Muscle layer of duodenum (tissue), 2 donors: Measurements from ENCODE around the gene IMPACT.
A peak's percentile ranks its signal among the peaks of the same experiment; 100 is the strongest.

ENCODE experiments used
- H3K27ac ChIP-seq: one replicate; pipeline ENCODE4 v1.7.0; 2013; ENCODE audit warnings: mild to moderate bottlenecking, low read length
- H3K27me3 ChIP-seq: one replicate; pipeline ENCODE4 v1.7.0; 2013; ENCODE audit warnings: low read depth, mild to moderate bottlenecking, control low read depth, low read length
- H3K36me3 ChIP-seq, 2 donors: one replicate each; pipeline ENCODE4 v1.7.0; 2013; ENCODE audit warnings: low read length in 2 of 2, control low read depth in 1 of 2, mild to moderate bottlenecking in 1 of 2; ENCODE audit not compliant: insufficient read depth in 2 of 2, control insufficient read depth in 1 of 2
- H3K4me1 ChIP-seq, 2 donors: one replicate each; pipeline ENCODE4 v1.7.0; 2013; ENCODE audit warnings: low read length in 2 of 2, mild to moderate bottlenecking in 2 of 2, control low read depth in 1 of 2, moderate library complexity in 1 of 2; ENCODE audit not compliant: insufficient read depth in 2 of 2, control insufficient read depth in 1 of 2
- H3K4me3 ChIP-seq, 2 donors: one replicate each; pipeline ENCODE4 v1.7.0; 2013; ENCODE audit warnings: low read length in 2 of 2, low read depth in 1 of 2, mild to moderate bottlenecking in 1 of 2
- H3K9me3 ChIP-seq, 2 donors: one replicate each; pipeline ENCODE4 v1.7.0; 2013; ENCODE audit warnings: low read length in 2 of 2, control low read depth in 1 of 2, mild to moderate bottlenecking in 1 of 2; ENCODE audit not compliant: control insufficient read depth in 1 of 2
- donor health status: healthy.

IMPACT gene

GRCh38 chr18:24398540-24398939, 27.9 kb upstream of the IMPACT start:
- Histone ChIP-seq H3K9me3 (no peaks in the 10 kb centered on the region), H3K4me1 (peaks cover 0 to 11% of the 10 kb centered on the region in 2 donors), H3K27ac (no peak overlapping the region), H3K4me3 (peak overlapping the region in 1 of 2 donors; percentile 75), H3K27me3 (no peaks in the 10 kb centered on the region), H3K36me3 (no peaks in the 10 kb centered on the region)

- Histone ChIP-seq H3K27ac (no peak overlapping the region), H3K36me3 (no peaks in the 10 kb centered on the region), H3K9me3 (no peaks in the 10 kb centered on the region), H3K27me3 (no peaks in the 10 kb centered on the region), H3K4me1 (peaks cover 0 to 11% of the 10 kb centered on the region in 2 donors), H3K4me3 (no peak overlapping the region)
Measured at GRCh38 chr18:24400587-24400986, 25.9 kb upstream of the IMPACT start.

- Histone ChIP-seq H3K27me3 (no peaks in the 10 kb centered on the region), H3K9me3 (no peaks in the 10 kb centered on the region), H3K27ac (no peak overlapping the region), H3K36me3 (no peaks in the 10 kb centered on the region), H3K4me1 (peaks cover 0 to 7% of the 10 kb centered on the region in 2 donors), H3K4me3 (no peak overlapping the region)
Measured at GRCh38 chr18:24402209-24402785, 24.2 kb upstream of the IMPACT start.

DNA sequence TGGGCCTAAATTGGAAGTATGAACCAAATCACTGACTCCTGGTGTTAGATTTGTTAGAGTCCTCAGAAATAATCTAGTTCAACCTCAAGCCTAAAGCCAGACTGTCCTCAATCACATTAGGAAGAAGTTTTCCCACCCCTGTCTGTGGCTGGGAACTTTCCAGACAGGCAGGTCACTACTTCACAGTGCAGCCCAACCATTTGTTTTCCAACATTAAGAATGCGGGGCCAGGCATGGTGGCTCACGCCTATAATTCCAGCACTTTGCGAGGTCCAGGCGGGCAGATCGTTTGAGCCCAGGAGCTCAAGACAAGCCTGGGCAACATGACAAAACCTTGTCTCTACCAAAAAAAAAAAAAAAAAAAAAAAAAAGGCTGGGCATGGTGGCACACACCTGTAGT, 23.4 kb upstream of the IMPACT start:
- H3K27ac ChIP-seq: no peak overlapping the region
- no peak overlapping the region for H3K4me3 ChIP-seq
- peaks cover 0 to 6% of the 10 kb centered on the region in 2 donors for H3K4me1 ChIP-seq
- no peaks in the 10 kb centered on the region for H3K36me3 ChIP-seq
- H3K27me3 ChIP-seq: no peaks in the 10 kb centered on the region
- H3K9me3 ChIP-seq: no peaks in the 10 kb centered on the region

DNA sequence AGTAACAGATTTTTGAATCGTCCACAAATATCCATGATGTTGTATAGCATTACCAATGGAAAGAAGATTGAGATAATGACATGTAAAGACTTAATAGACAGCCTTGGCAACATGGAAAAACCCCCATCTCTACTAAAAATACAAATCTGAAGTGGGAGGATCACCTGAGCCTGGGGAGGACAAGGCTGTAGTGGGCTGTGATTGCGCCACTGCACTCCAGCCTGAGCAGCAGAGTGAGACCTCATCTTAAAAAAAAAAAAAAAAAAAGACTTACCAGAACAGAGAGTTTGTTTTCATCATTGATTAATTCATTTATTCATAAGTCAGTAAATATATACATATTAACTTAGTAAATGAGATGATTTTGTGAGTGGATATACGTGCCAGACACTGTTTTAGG, 21.9 kb upstream of the IMPACT start:
- Histone ChIP-seq H3K36me3 (no peaks in the 10 kb centered on the region), H3K27me3 (no peaks in the 10 kb centered on the region), H3K4me3 (no peak overlapping the region), H3K4me1 (no peaks in the 10 kb centered on the region), H3K27ac (no peak overlapping the region), H3K9me3 (no peaks in the 10 kb centered on the region)

- H3K27me3 ChIP-seq: no peaks in the 10 kb centered on the region
- no peaks in the 10 kb centered on the region for H3K36me3 ChIP-seq
- H3K9me3 ChIP-seq: no peaks in the 10 kb centered on the region
- H3K4me1 ChIP-seq: no peaks in the 10 kb centered on the region
- no peak overlapping the region for H3K4me3 ChIP-seq
- H3K27ac ChIP-seq: no peak overlapping the region
Measured at GRCh38 chr18:24408496-24408895, 18.0 kb upstream of the IMPACT start.

DNA sequence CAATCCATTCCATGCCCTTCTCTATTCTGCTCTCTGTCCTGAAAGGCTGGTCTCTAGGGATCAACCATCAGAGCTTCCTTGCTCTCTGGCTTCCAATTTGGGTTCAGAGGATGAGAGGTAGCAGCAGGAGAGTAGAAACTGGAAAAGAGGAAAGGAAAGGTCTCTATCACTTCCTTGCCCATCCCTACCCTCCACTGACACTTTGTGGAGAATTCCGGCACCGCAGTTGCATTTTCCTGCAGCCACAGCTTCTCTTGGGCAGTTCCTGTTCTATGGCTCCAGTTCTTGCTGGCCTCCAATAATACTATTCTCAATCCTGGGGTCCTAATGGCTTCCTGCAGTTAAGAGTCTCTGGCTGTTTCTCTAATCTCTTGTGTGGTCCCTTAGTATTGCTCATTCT, 13.3 kb upstream of the IMPACT start:
- Histone ChIP-seq H3K4me1 (no peaks in the 10 kb centered on the region), H3K27ac (no peak overlapping the region), H3K36me3 (no peaks in the 10 kb centered on the region), H3K9me3 (no peaks in the 10 kb centered on the region), H3K27me3 (no peaks in the 10 kb centered on the region), H3K4me3 (no peak overlapping the region)

DNA sequence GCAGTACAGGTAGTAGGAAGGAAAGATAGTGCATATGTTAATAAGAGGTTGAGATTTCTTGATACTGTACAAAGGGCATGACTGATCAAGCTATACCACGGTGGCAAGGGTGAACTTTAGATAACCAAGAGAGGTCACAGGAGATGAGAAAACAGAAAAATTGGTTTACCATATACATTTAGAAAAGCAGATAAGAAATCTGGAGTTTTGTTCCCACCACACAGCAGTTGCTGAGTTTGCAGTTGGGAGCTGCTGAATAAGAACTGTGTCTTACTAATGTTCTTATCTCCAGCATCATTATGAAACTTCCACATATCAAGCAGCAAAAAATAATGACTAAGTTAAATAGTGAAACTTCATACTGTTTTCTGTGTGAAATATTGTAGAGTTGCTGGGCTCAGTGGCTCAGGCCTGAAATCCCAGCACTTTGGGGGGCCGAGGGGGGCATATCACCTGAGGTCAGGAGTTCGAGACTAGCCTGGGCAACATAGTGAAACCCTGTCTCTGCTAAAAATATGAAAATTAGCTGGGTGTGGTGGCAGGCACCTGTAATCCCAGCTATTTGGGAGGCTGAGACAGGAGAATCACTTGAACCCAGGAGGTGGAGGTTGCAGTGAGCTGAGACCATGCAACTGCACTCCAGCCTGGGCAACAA, 12.0 kb upstream of the IMPACT start:
- no peak overlapping the region for H3K27ac ChIP-seq
- no peaks in the 10 kb centered on the region for H3K27me3 ChIP-seq
- no peaks in the 10 kb centered on the region for H3K36me3 ChIP-seq
- no peaks in the 10 kb centered on the region for H3K4me1 ChIP-seq
- no peak overlapping the region for H3K4me3 ChIP-seq
- no peaks in the 10 kb centered on the region for H3K9me3 ChIP-seq

- Histone ChIP-seq H3K27ac (no peak overlapping the region), H3K4me1 (no peaks in the 10 kb centered on the region), H3K27me3 (no peaks in the 10 kb centered on the region)
Measured at GRCh38 chr18:24417480-24417879, 9.0 kb upstream of the IMPACT start.

GRCh38 chr18:24420551-24420950, 5.9 kb upstream of the IMPACT start:
- no peak overlapping the region for H3K27ac ChIP-seq
- H3K27me3 ChIP-seq: no peaks in the 10 kb centered on the region
- H3K4me3 ChIP-seq: no peak overlapping the region
- H3K9me3 ChIP-seq: no peaks in the 10 kb centered on the region
- H3K36me3 ChIP-seq: no peaks in the 10 kb centered on the region
- H3K4me1 ChIP-seq: no peaks in the 10 kb centered on the region

More at GRCh38 chr18:24417480-24417879, 9.0 kb upstream of the IMPACT start:
- no peaks in the 10 kb centered on the region for H3K36me3 ChIP-seq
- H3K4me3 ChIP-seq: no peak overlapping the region
- no peaks in the 10 kb centered on the region for H3K9me3 ChIP-seq

DNA sequence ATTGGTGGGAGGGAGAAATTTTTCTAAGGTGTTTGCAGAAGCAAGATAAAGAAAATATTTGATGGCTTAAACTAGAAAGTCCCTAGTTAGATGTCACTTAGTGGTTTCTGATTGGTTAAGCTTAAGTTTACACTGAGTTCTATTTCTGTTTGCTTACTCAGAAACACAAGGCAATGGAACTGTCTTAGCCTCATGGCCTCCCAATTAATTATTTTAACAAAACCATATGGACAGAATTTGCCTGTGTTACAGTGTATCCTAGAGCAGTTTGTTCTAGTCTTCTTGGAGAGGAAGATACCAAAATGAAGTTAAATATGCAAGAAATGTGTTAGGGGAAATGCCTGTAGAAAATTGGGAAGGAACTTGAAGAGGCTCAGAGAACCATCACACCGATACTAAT, 4.6 kb upstream of the IMPACT start:
- H3K27me3 ChIP-seq: no peaks in the 10 kb centered on the region
- no peaks in the 10 kb centered on the region for H3K4me1 ChIP-seq
- no peaks in the 10 kb centered on the region for H3K9me3 ChIP-seq
- no peak overlapping the region for H3K27ac ChIP-seq
- no peaks in the 10 kb centered on the region for H3K36me3 ChIP-seq
- no peak overlapping the region for H3K4me3 ChIP-seq

DNA sequence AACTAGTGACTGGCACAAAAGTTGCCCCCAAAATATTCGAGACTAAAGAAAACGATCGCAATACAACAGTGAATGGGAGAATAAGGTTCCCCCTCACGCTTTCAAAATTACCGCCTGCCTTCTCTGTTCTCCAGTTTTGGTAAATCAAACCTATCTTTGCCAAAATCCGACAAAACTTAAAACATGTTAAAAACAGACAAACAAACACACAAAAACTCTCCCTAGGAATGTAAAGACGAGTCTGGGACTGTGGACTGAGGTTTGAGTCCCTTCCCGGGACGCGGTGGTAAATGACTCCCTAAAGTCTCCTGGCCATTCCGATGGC, 435 bp upstream of the IMPACT start:
- peak overlapping the region; percentile 81 to 83 for H3K4me3 ChIP-seq
- H3K36me3 ChIP-seq: no peaks in the 10 kb centered on the region
- no peaks in the 10 kb centered on the region for H3K9me3 ChIP-seq
- no peak overlapping the region for H3K27ac ChIP-seq
- H3K4me1 ChIP-seq: peaks cover 7 to 14% of the 10 kb centered on the region in 2 donors
- H3K27me3 ChIP-seq: no peaks in the 10 kb centered on the region
